ENCODE measurements around the gene EXOC3L4.

EXOC3L4 gene

DNA sequence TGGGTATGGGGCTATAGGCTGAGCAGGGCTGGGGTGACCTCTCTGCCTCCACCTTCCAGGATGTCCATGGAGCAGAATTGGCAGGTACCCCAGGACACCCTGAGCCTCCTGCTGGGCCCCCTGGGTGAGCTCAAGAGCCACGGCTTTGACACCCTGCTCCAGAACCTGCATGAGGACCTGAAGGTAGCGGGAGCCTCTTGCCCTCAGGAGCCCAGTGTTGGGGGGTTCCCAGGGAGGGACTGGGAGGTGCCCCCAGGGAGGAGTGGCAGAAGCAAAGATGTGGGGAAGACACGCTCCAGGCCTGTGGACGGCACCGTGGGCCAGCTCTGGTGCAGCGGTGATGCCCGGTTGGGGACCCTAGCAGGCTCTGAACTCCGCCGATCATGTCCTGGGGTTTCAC is 37.1 kb downstream of the EXOC3L4 start:
- H3K27ac ChIP-seq: no peak overlapping the region
- TF ChIP-seq CTCF (IDR thresholded peaks at IDR 0.05): no peak
- TF ChIP-seq ZFX (IDR thresholded peaks at IDR 0.05; ENCODE audit: borderline replicate concordance): no peak

DNA sequence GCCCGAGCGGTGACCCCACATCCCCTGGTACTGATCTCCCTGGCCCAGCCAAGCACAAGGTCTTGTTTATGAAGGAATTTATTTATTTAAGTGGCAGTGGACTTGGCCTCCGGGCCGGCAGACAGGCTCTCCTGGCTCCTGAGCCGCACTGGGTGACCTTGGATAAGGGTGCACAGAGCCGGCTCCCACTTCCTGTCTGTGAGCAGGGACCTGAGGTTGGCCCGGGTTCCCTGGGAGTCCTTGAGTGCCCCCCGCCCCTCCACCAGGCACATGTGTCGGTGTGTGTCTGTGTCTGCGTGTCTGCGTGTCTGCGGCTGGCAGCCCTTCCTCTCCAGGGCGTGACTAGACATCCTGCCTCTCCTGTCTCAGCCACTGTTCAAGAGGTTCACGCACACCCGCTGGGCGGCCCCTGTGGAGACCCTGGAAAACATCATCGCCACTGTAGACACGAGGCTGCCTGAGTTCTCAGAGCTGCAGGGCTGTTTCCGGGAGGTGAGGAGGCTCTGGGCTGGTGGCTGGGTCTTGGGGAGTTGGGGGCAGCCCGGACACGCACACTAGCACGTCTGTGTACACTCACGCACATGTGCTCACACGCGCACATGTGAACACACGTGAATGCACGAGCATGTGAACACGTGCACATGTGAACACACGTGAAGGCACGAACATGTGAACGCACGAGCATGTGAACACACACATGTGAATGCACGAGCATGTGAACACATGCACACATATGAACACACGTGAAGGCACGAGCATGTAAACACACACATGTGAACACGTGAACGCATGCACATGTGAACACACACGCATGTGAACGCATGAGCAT is 38.1 kb downstream of the EXOC3L4 start:
- H3K27ac ChIP-seq: no peak overlapping the region
- TF ChIP-seq CTCF (IDR thresholded peaks at IDR 0.05) (no peak), ZFX (IDR thresholded peaks at IDR 0.05; ENCODE audit: borderline replicate concordance) (no peak)

GRCh38 chr14:103133210-103134140 is 39.0 kb downstream of the EXOC3L4 start:
- no peak overlapping the region for H3K27ac ChIP-seq
- TF ChIP-seq CTCF (IDR thresholded peaks at IDR 0.05): no peak
- TF ChIP-seq ZFX (IDR thresholded peaks at IDR 0.05; ENCODE audit: borderline replicate concordance): no peak

DNA sequence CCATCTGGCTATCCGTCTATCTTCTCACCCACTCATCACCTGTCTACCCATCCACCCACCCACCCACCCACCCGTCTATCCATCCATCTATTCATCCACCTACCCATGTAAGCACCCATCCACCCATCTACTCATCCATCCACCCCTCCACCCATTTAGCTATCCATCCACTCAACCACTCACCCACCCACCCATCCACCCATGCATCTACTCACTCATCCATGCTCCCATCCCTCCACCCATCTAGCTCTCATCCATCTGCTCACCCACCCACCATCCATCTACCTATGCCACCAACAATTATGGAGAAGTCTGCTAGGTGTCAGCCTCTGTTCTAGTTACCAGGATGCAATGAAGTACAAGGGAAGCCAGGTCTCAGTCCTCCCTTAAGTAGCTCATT is 39.9 kb downstream of the EXOC3L4 start:
- TF ChIP-seq CTCF (IDR thresholded peaks at IDR 0.05): no peak
- TF ChIP-seq ZFX (IDR thresholded peaks at IDR 0.05; ENCODE audit: borderline replicate concordance): no peak
- no peak overlapping the region for H3K27ac ChIP-seq

GRCh38 chr14:103134919-103135318 is 40.4 kb downstream of the EXOC3L4 start:
- no peak for TF ChIP-seq ZFX (IDR thresholded peaks at IDR 0.05; ENCODE audit: borderline replicate concordance)
- no peak for TF ChIP-seq CTCF (IDR thresholded peaks at IDR 0.05)

DNA sequence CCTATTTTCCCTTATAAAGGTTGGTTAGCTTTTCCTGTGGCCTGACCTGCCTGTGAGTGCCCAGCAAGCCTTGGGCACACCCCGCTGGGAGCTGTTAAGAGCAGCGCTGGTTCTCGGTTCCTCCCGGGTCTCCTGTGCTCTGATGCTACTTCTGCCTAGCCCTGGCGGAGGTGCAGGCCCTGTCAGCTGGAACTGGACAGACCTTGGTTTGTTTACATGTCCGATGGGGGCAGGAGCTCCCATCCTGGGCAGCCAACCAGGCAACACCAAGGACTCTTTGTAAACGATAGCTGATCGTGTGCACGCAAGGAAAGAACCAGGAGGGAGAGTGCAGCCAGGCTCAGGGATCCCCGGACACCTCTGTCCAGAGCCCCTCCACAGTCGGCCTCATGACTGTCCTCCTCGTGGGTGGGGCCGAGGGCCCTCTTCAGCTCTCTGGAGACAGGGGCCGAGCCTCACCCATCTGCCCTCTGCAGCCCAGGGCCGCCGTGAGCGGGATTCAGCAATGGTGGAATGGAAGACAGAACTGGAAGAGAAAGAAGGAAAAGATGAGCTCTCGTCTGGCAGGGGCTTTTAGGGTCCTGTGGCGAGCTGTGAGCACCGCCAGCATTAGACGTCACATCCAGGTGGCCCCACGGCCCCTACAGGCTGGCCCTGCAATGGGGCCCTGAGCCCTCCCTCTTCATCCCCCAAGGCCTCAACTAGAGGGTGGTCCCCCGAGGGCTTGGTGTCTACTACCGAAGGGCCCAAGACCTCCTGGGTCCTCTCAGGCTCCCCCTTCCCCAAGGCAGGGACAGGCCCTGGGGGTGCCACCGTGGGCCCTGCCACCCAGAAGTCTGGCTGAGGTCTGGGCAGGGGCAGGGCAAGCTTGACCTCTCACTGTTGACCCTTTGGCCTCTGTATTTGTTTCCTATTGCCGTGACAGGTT is 41.1 kb downstream of the EXOC3L4 start:
- TF ChIP-seq ZFX (IDR thresholded peaks at IDR 0.05; ENCODE audit: borderline replicate concordance) (no peak), CTCF (IDR thresholded peaks at IDR 0.05) (no peak)
- H3K27ac ChIP-seq: no peak overlapping the region

More at GRCh38 chr14:103134919-103135318, 40.4 kb downstream of the EXOC3L4 start:
- no peak overlapping the region for H3K27ac ChIP-seq
